GM18858 (cell line): ENCODE data around the gene STK39.

Experiments
- ATAC-seq: cut with Tn5 transposase; IDR thresholded peaks from one replicate; pipeline ENCODE4 v1.9.1; 2021; ENCODE audit not compliant: unreplicated experiment

Gene STK39

DNA sequence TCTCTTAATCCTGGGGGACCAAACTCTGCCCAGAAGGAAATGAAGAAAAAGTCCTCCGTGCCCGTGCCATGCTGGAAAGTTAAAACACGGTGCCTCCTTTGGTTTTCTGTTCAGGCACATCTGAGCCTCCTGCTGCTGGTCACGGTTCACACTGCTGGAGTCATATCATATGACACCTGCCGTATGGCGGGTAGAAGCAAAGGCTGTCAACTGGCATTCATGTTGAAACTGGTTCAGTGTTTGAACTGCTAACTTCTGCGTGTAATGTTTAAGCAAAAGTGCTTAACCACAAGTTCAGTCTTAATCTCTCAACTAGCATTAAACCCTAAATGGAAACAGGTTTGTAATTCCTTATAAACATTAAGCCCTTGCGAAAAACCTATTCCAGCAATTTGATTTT lies 3.1 kb downstream of the STK39 start:
- ATAC-seq, result no peak

DNA sequence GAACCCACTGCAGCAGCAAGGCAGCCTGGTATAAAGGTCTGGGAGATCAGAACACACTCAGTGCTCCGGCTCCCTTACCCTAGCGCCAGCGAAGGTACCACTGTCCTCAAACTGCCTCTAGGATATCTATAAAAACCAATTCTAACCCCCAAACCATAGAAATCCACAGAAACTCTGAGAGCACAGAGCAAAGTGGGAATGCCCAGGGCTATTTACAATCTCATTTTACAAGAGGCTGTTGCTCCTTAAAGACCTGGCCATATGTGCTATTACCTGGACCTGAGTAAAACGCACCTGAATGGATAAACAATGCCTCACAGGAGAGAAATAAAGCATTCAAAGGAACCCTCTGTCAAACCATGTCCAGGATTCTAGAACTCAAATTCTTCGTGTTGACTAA lies 4.3 kb downstream of the STK39 start:
- ATAC-seq, result no peak

DNA sequence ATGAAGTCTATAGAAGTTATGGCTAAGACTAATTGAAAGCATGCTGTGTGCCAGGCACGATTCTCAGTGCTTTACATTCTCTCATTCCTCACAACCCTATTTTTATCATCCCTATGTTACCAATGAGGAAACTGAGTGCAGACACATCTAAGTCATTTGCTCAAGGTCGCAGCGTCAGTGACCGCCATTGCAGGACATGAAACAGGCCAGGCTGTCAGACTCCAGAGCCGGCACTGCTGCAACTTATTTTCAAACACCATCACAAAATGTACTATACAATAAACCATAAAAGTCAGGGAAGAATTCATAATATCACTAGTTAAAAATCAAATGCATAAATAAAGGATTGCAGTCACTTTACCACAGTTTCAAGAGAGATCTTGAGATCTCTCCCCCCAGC lies 5.6 kb downstream of the STK39 start:
- ATAC-seq, result no peak

DNA sequence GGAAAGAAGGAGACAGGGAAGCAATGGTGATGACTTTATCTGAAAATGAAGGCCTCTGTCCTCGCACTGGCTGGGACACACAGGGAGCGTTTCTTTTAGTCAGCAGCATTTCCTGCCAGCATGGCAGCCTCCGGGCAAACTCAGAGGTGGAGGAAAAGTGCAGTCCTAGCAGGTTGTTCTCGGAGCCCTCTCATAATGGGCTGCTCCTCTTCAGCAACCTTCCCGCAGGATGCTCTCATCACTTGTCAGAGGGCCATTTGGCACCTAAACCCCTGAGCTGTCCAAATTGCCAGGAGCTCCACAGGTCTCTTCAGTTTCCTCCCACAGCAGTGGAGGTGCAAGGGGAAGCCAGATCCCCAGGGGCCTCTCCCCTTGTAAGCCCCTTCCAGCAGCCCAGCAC lies 6.2 kb downstream of the STK39 start:
- no peak for ATAC-seq

DNA sequence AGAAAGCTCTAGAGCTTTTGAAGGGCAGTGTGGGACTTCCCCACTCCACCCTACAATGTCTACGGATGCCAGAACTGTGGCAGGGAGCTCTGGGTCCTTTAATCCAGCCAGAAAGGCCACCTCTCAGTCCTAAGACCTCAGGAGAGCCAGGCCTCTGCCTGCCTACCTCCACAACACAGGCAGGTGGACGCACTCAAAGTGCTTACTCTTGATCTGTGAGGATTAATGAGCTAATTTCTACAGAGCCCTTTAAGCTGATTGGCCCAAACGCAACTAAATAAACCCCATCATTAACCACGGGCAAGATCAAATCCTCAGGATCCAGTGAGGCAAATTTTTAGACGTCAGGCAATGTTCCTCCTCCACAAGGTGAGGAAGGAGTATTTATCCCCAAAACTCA lies 8.1 kb downstream of the STK39 start:
- ATAC-seq, result no peak

DNA sequence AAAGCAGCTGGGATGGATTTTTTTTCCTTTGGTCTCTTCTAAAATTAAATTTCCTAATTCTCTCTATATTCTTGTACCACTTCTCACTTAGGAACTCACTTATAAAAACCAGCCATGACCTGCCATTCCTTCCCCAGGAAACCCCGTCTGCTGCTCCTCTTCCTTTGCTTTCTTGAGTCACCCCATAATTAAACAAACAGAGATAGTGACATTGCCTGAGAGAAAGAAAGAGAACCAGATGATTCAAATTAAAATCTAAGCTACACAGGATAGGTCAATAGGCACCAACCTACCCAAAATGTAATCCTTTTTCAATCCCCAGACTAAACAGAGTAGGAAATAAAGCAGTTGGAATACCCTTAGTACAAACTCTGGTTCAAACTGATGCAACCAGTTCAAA lies 9.7 kb downstream of the STK39 start:
- ATAC-seq, result no peak

DNA sequence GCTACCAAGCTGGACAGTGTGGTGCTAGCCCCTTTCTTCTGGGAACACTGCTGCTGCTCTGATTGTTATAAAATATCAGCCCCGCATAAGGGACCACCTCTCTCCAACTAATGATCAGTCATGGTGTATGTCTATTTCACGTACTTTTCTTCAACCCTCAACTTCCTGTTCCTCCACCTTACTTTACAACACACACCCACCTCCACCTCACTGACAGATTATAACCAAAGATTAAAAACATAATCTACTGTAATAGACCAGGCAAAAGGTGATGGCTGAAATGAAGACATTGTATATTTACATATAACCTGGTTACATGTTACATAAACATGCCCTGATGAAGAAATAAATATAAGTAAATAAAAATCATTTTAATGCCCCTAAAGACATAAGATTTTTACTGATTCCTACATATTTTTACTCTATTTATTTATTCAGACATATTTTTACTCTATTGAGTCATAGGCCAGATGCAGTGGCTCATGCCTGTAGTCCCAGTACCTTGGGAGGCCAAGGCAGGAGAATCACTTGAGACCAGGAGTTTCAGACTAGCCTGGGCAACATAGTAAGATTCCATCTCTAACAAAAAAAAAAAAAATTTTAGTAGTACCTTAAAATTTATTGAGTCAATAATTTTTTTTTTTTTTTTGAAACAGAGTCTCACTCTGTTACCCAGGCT lies 12.8 kb downstream of the STK39 start:
- no peak for ATAC-seq

DNA sequence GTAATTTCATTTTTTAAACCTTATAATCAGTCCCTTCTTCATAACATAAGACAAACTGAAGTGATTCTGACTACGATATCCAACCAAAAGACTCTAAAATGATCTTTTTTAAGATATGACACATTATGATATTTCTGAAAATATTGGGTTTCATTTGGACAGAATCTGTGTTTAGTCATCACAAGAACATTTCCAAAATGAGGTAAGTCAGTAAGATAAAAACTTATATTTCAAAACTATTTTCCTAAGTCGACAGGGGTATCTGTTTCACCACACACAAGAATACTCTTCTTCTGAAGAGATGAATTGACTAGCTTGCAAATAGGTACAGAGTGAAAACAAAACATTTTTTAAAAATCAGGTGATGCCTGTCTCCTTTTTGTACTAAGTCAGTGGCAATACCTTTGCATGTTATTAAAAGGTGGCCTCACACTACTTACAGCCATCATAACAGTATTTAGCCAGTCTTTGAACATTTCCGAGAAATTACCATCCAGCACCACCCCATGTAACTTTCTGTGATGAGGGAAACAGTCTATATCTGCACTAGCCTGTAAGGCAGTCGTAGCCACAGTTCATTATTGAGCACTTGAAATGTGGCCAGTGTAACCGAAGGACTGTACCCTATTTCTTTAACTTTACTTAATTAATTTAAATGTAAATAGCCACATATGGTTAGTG lies 13.5 kb downstream of the STK39 start:
- no peak for ATAC-seq

DNA sequence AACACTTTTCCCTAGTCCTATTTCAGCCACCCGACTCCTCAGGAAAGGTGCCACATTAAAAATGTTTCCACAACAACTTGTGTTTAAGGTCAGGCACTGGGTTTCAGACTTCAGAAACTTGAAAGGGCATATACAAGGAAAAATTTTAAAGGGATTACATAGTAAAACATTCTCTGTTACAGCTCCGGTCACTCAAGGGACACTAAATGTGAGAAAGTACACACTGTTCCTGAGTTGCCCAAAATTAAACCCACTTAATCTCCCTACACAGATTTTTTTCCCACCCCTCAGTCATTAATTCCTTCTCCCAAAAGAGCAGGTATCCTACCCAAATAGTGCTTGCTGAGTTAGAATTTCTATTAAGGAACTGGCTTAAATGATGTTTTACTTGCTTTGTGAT lies 14.2 kb downstream of the STK39 start:
- no peak for ATAC-seq

DNA sequence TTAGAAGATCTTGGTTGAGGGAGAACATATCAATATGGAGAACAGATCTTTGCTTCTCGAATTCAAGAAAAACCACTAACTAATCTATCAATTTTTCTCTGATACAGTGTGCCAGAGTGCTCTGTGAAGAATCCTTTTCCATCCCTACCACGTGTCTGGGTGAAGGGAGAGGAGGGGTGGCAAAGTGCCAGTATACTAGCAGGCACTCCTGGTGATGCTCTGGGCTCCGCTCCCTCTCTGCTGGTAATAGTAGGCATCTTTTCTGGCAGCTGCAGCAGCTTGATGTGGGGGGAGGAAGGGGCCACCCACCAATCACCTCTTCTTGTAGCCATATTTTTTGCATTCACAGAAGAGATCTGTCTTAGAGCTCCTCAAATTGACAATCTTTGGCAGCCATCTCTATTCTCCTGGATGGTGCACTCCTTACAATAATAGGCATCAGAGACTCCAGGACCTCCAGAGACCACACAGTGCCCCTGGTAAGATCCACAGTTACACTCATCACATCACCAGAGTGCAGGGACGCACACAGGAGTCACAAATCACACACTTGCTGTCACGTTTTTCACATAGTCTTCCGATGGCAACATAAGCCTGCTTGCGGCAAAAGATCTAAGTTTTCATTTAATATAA lies 15.7 kb downstream of the STK39 start:
- ATAC-seq, result no peak

DNA sequence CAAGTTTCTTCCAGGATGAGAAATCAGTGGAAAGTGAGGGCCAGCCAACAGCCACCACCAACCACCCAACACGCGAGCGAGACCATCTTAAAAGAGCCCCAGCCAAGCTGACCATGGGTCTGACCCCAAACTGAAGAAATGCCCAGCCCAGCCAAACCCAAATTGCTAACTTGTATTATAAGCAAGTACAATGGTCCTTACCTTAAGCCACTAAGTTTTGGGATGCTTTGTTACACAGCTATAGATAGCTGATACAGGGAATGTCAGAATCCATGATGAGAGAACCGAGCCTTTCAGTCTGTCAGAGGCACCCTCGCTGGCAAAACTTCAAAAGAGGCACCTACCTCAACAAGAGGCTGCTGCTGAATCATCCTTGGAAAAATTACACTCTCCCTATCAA lies 17.0 kb downstream of the STK39 start:
- ATAC-seq, result no peak

DNA sequence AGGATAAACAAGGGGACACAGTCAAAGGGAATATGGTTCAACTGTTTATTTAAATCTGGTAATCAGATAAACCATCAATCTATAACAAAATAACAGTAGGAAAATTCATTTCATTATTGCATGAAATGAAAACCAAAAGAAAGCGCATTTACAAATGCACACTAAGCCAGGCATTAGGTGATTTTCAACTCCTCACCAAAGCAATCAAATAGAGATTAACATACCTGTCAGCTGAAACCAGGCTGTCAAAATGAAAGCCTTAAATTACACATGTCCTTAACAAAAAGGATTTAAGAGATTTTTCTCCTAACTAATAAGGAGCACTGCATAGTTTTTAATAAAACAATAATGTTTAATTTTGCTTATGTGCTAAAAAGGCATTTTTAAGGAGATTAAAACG lies 23.0 kb downstream of the STK39 start:
- ATAC-seq, result no peak

DNA sequence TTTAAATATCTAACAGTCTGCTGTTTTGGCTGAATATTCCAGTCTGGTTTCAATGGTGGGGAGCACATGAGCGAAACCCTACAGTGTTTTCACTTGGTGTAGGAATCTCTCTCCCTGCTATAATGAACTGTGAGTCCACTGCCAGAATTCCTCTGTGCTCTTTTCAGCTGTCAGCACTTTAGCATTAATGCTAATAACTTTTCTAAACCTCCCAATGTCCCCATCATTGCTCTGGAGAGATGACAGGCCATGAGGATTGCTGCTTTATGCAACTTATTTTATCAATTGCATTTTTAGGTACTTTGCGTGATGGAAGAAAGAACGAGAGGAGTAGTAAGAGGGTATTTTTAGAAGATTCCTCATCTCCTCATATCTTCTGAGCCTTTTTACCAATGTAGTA lies 25.3 kb downstream of the STK39 start:
- ATAC-seq, result no peak

DNA sequence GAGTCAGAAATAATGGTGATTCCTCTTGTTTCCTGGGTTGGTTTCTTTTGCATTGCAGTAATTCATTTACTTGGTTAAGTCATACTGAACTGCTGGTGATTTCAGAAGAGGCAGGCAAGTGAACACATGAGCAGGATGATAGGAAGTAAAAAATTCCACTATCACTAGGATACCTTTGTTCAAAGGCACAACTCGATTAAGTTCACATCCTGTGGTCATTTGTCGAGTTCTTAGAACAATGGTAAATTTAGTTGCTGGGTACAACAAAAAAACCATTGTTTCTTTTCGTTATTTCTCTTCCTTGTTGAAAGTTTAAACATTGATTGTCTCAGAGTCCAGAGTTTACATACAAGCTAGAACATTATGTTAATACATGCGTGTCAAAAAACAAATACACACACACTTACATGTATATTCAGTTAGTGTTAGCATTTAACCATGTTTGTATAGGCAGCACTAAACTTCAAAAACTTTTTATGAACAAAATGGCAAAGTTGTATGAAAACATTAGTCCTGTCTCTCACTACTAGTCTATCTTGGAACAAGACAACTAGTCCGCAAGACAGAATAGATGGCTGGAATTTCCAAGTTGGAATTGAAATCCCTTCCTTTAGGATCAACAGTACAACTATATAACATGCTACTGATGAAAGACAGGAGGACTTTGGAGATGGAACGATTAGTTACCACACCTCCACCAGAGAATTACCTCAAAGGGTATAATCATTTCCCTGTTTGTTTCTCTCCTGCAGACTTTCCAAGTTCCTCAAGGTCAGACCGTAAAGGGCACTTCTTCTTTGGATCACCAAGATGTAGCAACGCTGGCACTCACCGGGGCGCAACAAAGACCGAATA lies 26.2 kb downstream of the STK39 start:
- no peak for ATAC-seq

DNA sequence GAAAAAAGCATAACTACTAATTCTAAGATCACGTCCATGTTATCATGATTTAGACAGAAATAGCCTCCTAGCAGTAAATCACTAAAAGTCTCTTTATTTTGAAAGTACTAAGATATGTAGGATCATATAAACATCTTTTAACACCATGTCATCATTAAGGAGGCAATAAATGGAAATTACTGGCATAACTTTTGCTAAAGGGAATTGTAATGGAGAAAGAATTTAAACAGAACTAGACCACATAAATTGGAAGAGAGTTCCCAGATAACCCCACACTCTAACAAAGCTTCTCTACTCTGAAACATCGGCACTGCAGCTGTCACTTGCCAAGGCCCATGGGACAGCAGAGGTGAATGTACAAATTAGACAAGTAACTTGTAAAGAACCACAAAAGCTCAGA lies 29.5 kb downstream of the STK39 start:
- no peak for ATAC-seq

DNA sequence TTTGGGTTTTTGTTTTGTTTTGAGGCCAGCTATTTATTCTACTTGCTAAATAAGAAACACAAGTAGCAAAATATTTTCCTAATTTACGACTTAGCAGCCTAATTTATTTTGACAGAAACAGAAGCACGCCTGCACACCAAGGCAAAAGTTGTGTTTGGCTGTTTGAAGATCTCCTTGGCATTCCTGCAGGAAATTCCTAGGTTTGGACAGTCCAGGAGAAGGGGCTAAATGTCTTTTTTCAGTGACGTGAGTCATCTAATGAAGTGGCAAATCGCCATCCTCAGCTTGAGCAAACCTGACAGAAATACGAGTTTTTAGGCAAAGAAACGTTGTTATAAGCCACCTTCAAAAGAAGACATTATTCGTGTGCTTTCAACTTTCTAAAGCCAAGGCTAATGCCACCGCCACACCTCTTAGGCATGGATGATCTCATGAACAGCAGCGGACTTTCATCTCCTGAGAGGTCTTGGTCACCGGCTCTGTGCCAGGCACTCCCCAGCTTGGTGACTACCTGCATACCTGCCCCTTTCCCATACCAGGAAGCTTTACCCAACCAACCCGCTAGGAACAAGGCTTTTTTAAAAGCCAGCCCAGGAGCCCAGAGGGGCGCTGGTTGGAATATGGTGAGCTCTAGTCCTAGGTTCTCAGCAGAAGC lies 30.9 kb downstream of the STK39 start:
- no peak for ATAC-seq

DNA sequence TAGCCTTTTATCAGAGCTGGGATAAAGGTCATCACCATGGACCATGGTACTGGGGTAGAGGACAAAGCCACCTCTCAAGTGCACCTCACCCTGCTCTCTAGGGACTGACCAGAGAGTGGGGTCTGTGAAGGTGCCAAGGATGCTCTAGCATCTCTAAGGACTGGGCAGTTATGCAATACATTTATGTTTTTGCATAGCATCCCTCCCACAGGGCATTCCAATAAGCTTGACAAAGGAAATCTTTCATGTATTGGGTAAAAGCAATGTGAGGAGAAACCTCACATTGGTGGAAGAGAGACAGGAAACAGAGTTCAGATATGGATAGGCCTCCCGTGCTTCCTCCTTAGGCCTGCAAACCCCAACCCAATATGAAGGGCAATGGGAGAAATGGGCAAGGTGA lies 31.6 kb downstream of the STK39 start:
- no peak for ATAC-seq

DNA sequence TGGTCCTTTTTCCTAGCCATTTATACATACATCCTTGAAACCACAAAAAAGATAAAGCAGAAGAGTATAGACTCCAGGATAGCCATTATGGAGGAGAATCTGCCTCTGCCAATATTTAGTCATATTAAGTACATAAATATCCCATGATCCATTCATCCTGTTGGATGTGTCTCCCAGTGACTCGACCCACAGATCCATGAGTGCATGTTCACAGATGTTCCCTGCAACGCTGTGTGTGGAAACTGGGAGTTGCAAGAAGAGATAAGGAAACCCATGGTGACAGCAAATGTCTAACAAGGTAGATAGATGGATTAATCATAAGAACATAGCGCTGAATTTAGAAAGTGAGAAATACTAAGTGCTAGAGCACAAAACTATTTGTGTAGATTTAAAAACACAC lies 34.5 kb downstream of the STK39 start:
- no peak for ATAC-seq

DNA sequence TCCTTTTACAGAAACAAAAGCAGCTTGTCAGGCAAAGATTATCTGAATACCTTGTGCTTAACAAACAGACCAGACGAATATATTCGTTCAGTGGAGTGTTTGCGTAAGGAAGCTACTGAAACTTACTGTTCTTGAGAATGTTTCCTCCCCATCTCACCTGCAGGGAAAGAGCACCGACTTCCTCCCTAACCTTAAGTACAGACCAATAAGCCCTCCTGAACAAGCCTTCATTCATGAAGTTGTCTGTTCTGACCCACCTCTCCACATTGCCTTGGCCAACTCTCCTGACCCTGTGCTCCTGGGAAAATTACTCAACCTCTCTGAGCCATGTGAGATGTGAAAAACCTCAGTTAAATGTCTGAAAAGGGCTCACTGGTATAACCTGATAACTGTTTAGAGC lies 35.2 kb downstream of the STK39 start:
- no peak for ATAC-seq

DNA sequence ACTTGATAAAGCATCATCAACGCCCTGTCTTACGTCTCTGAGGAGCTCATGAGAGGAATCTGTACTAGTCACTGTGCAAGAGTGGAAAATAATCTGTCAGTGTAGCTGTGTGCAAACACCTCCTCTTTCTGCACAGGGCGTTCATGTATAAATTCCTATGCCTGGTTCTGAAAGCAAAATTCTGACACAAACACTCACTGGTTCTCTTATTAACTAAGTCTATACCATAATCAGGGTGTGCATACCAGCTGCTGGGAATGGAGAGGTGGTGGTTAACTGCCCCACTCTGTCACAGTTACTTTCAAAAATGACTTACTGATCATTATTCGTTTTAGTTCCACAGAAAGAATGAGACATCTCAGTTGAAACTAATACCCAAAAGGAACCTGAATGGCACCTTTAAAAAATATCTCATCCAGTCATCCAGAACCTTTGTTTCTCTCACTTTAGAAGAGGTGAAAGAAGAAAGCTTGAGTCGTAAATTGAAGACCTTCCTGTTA lies 35.7 kb downstream of the STK39 start:
- ATAC-seq, result no peak
